GM12875 (cell line): ENCODE measurements around the gene ABLIM3.

Experiments used
- H3K4me3 ChIP-seq: one replicate; pipeline ENCODE4 v1.5.1; 2011; ENCODE audit warnings: low read depth, low read length, control low read depth
- CTCF ChIP-seq: IDR thresholded peaks from 2 replicates; pipeline ENCODE4 v1.5.1; 2011; ENCODE audit warnings: low read depth, mild to moderate bottlenecking, control low read depth, inconsistent platforms, low read length, moderate library complexity, borderline replicate concordance; ENCODE audit not compliant: insufficient read depth

Gene ABLIM3

GRCh38 chr5:149166591-149167100 lies 25.4 kb downstream of the ABLIM3 start:
- TF ChIP-seq CTCF, result no peak
- no peak overlapping the region for H3K4me3 ChIP-seq

GRCh38 chr5:149168276-149168906 lies 27.1 kb downstream of the ABLIM3 start:
- no peak overlapping the region for H3K4me3 ChIP-seq
- TF ChIP-seq CTCF, result no peak

- no peak for TF ChIP-seq CTCF
- no peak overlapping the region for H3K4me3 ChIP-seq
Observed at GRCh38 chr5:149170299-149170698, 29.0 kb downstream of the ABLIM3 start.

GRCh38 chr5:149172261-149172660 lies 31.0 kb downstream of the ABLIM3 start:
- no peak for TF ChIP-seq CTCF
- no peak overlapping the region for H3K4me3 ChIP-seq

- TF ChIP-seq CTCF, result no peak
- H3K4me3 ChIP-seq, result no peak overlapping the region
Observed at GRCh38 chr5:149172709-149173505, 31.6 kb downstream of the ABLIM3 start.

- TF ChIP-seq CTCF, result no peak
- H3K4me3 ChIP-seq, result no peak overlapping the region
Observed at GRCh38 chr5:149174847-149175234, 33.5 kb downstream of the ABLIM3 start.
